ENCODE measurements around the gene NFS1.
"Not testable (repeated sequence)": the region's sequence is repeated elsewhere in the genome, so short reads cannot be mapped to it uniquely, and the experiment has no call there.

The NFS1 gene

DNA sequence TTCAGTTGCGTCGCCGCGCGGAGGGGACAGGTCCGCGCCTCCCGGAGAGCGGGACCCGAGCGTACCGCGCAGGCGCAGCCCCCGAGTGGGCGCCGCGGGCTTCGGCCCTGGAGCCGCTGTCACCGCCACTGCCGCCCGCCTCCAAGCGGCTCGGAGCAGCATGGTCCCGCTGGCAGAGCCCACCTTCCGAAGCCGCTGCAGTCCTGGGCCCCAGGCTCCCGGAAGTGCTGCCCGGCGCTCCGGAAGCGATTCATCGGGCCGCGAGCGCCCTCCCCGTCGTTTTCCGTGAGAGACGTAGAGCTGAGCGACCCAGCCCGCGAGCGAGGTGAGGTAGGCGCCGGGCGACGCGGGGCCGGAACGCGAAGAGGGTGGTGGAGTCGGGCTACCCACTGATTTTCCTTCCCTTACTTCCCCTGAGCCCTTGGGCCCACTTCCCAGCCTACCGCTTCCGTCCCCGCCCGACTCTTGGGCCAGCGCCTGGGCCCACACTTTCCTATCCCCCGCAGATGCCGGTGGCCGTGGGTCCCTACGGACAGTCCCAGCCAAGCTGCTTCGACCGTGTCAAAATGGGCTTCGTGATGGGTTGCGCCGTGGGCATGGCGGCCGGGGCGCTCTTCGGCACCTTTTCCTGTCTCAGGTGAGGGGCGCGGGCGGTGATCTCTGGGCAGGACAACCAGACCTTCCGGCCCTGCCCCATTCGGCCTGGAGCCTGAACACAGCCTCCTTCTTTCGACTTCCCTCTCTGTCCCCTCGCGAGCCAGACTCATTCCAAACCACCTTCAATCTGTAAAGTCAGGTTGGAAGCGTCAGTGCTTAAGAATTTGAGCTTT is at the start of gene NFS1, which contains the start of gene ROMO1:
Gene NFS1 (minus strand): TSS at position 226 of the 830 bp plus-strand sequence. CDS start 64 bp downstream, at position 162.
Gene ROMO1 (plus strand): TSS at position 279 of the 830 bp plus-strand sequence. CDS start 228 bp downstream, at position 507.
- TF ChIP-seq, protein P1, sequence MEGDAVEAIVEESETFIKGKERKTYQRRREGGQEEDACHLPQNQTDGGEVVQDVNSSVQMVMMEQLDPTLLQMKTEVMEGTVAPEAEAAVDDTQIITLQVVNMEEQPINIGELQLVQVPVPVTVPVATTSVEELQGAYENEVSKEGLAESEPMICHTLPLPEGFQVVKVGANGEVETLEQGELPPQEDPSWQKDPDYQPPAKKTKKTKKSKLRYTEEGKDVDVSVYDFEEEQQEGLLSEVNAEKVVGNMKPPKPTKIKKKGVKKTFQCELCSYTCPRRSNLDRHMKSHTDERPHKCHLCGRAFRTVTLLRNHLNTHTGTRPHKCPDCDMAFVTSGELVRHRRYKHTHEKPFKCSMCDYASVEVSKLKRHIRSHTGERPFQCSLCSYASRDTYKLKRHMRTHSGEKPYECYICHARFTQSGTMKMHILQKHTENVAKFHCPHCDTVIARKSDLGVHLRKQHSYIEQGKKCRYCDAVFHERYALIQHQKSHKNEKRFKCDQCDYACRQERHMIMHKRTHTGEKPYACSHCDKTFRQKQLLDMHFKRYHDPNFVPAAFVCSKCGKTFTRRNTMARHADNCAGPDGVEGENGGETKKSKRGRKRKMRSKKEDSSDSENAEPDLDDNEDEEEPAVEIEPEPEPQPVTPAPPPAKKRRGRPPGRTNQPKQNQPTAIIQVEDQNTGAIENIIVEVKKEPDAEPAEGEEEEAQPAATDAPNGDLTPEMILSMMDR (IDR thresholded peaks at IDR 0.05; ENCODE audit: extremely low read depth, insufficient read depth, missing control alignments) = peak; percentile 30
- peak; percentile 94 for DNase-seq (ENCODE audit: low spot score)
- in situ Hi-C loops (cut with MboI; ENCODE audit: low pct_unique_long_range_greater_than_20kb, low sequenced_read_pairs, unreplicated experiment) = no loop called here

- in situ Hi-C loops (cut with MboI; ENCODE audit: low pct_unique_long_range_greater_than_20kb, low sequenced_read_pairs, unreplicated experiment); DNase-seq (ENCODE audit: low spot score): not testable (repeated sequence)
Observed at GRCh38 chr20:35744492-35744841, 45.3 kb upstream of the NFS1 start.

DNA sequence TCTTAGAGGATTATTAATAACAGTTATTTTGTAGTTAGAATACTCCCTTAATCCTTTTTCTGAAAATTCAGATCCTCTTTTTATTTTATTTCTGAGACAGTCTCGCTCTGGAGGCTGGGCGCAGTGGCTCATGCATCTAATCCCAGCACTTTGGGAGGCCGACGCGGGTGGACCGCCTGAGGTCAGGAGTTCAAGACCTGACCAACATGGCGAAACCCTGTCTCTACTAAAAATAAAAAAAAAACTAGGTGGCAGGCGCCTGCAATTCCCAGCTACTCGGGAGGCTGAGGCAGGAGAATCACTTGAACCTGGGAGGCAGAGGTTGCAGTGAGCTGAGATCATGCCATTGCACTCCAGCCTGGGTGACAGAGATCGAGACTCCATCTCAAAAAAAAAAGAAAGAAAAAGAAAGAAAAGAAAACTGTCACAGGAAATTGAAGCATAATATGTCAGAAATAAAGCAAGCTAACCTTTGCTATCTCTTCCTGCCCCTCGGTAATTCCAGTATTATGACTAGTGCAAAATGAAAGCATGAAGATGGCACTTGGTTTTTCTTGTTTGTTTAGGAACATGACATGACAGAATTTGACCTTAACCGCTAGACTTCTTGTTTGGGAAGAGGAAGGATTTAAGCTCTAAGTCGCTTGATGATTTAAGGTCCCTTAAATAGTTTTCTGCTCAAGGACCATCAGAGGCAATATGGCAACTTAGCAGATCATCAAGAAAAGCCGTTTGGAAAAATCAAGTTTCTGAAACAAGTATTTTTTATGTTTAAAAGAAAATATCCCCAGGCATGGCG is 44.7 kb upstream of the NFS1 start:
- in situ Hi-C loops (cut with MboI; ENCODE audit: low pct_unique_long_range_greater_than_20kb, low sequenced_read_pairs, unreplicated experiment) = no loop called here
- DNase-seq (ENCODE audit: low spot score) = no peak
- TF ChIP-seq, protein P1 (IDR thresholded peaks at IDR 0.05; ENCODE audit: extremely low read depth, insufficient read depth, missing control alignments) = no peak

GRCh38 chr20:35742741-35743523 is 43.8 kb upstream of the NFS1 start:
- TF ChIP-seq, protein P1 (IDR thresholded peaks at IDR 0.05; ENCODE audit: extremely low read depth, insufficient read depth, missing control alignments) = no peak
- peak; percentile 42 for DNase-seq (ENCODE audit: low spot score)
- in situ Hi-C loops (cut with MboI; ENCODE audit: low pct_unique_long_range_greater_than_20kb, low sequenced_read_pairs, unreplicated experiment) = no loop called here

GRCh38 chr20:35741892-35742740 is 43.0 kb upstream of the NFS1 start, which contains the start of gene RBM39:
TSS of gene RBM39 (minus strand) at chr20:35742260. CDS start at chr20:35740874, 1,386 bp downstream.
- DNase-seq (ENCODE audit: low spot score) = peak; percentile 90
- in situ Hi-C loops (cut with MboI; ENCODE audit: low pct_unique_long_range_greater_than_20kb, low sequenced_read_pairs, unreplicated experiment) = no loop called here
- TF ChIP-seq, protein P1 (IDR thresholded peaks at IDR 0.05; ENCODE audit: extremely low read depth, insufficient read depth, missing control alignments) = peak; percentile 29
